Heart right ventricle (tissue), 16 donors: Measurements from ENCODE around the gene PPIC. TPM values are rescaled to one million over a fixed set of nuclear protein-coding genes. Genes with fewer than 3 reads are reported as not detected.

Experiments used
- ATAC-seq, 8 donors: fragments of 200-7000 bp; cut with Tn5 transposase; one replicate each; pipeline ENCODE4 v1.9.1; 2020; ENCODE audit warnings: mild to moderate bottlenecking in 8 of 8, moderate library complexity in 8 of 8, moderate number of reproducible peaks in 1 of 8
- DNase-seq, 2 donors: peaks; one replicate each; pipeline ENCODE4 v3.0.0-alpha.2; 2020
- H3K27ac ChIP-seq, 10 donors: fragments of 200-600 bp; sonication (generic) in 2 of 10; one replicate each; pipeline versions ENCODE4 v1.5.0 to v1.8.0; 2020 to 2022; ENCODE audit warnings: mild to moderate bottlenecking in 3 of 10
- H3K27me3 ChIP-seq, 7 donors: fragments of 200-600 bp; one replicate each; pipeline ENCODE4 v1.8.0; 2021 to 2022; ENCODE audit warnings: mild to moderate bottlenecking in 2 of 7
- H3K36me3 ChIP-seq, 9 donors: fragments of 200-600 bp; sonication (generic) in 1 of 9; one replicate each; pipeline versions ENCODE4 v1.5.0 to v1.8.0; 2020 to 2022; ENCODE audit warnings: mild to moderate bottlenecking in 2 of 9
- H3K4me1 ChIP-seq, 9 donors: fragments of 200-600 bp; sonication (generic) in 1 of 9; one replicate each; pipeline versions ENCODE4 v1.5.0 to v1.8.0; 2020 to 2022; ENCODE audit warnings: mild to moderate bottlenecking in 4 of 9
- H3K4me3 ChIP-seq, 10 donors: fragments of 200-600 bp; sonication (generic) in 2 of 10; one replicate each; pipeline versions ENCODE4 v1.5.0 to v1.8.0; 2020 to 2022; ENCODE audit warnings: mild to moderate bottlenecking in 7 of 10, moderate library complexity in 2 of 10
- H3K9me3 ChIP-seq, 11 donors: fragments of 200-600 bp in 10 of 11; sonication (generic) in 2 of 11; one replicate each; pipeline versions ENCODE4 v1.5.0 to v1.8.0; 2013 to 2022; ENCODE audit warnings: mild to moderate bottlenecking in 2 of 11, control low read depth in 1 of 11, moderate library complexity in 1 of 11
- WGBS, 2 donors: extraction: QIAGEN DNeasy Blood & Tissue Kit; methylation state at CpG; one replicate each; pipeline ENCODE4 v1.1.7; 2013; ENCODE audit warnings: inconsistent platforms in 1 of 2; 5-methylcytosine and 5-hydroxymethylcytosine counted together
- intact Hi-C, 10 donors: fragments of 100-400 bp; cut with DNase I; formaldehyde crosslinking; loops; one replicate each; pipeline versions ENCODE4 v1.11.1 to v1.14.2; 2022
- long read RNA-seq, 3 donors: library from polyadenylated mRNA; unstranded; transcript quantifications; one replicate each; pipeline ENCODE4 v2.0.0, GENCODE V29; 2020 to 2021
- polyA plus RNA-seq, 2 donors: library from polyadenylated mRNA; stranded (reverse); fragments of 200-250 nt; gene quantifications; one replicate each; pipeline ENCODE4 v1.2.3, GENCODE V29; 2013
- total RNA-seq, 10 donors: library from RNA; stranded (reverse); fragmentation: NEBNext Ultra II Directional in 3 of 10; extraction: Animal tissue kit (Norgen Biotek cat#: 25700) in 3 of 10; gene quantifications; one replicate each; pipeline versions ENCODE4 v1.2.1 to v1.2.4, GENCODE V29; 2021 to 2023
- TF ChIP-seq, protein P1 (sequence below), 9 donors: fragments of 200-600 bp; sonication (generic) in 2 of 9; IDR thresholded peaks; one replicate each; pipeline versions ENCODE4 v1.5.0 to v1.8.0; 2021 to 2022; ENCODE audit warnings: antibody characterized with exemption in 9 of 9, mild to moderate bottlenecking in 5 of 9, moderate library complexity in 1 of 9
- donor health status: Arrhythmogenic right ventricular cardiomyopathy.
- donor health status: ischemic (EF 13 %, LVEDD 7.1; RV severe dilation, severe dysfunction).
- donor health status: healthy with polysubstance abuse.
- donor health status: DM: no; HTN: yes; CAD: no.
- donor health status: DM: no; HTN: no; CAD: no.
- donor health status: ischemic (EF 25% LVEDD 6.9; RV normal size, moderate dysfunction).
- donor health status: ischemic (EF 25% LVEDD 5.7; RV mildly dilated, moderate dysfunction).
- donor health status: healthy.
- donor health status: DM: yes; HTN: yes; CAD: no.
- donor health status: Ischemic cardiomyopathy.
- donor health status: ischemic (EF 35%, LVEDD 5.7; RV mildly dilated, moderate dysfunction).
- donor health status: nonischemic (EF 11% LVEDD 7.7; RV severe dilation, severe dysfunction).
- donor health status: DM: yes; HTN: yes; CAD: no.
- donor health status: PGD.
- donor health status: ischemic (EF 29% LVEDD 5.4; RV normal size, mild dysfunction).
- donor health status: nonischemic (EF 23%, LVEDD 6.1; RV moderate dilation, normal function).

The PPIC gene
- 10 to 100 TPM; 34.2 to 54.3 (median 43.2) TPM for total RNA-seq
- polyA plus RNA-seq: 10 to 100 TPM; 22.5 to 58.9 TPM
- long read RNA-seq, donor 1, transcript PPIC-201 (5 exons, 1,380 nt): major isoform, 46 of 55 reads
- long read RNA-seq, donor 1, partial matches to known transcripts: 1 of 55 reads
- long read RNA-seq, donor 1, other reads (novel, unspliced or antisense): 8 of 55 reads
- long read RNA-seq, donor 2, transcript PPIC-201 (5 exons, 1,380 nt): major isoform, 66 of 77 reads
- long read RNA-seq, donor 2, partial matches to known transcripts: 0 of 77 reads
- long read RNA-seq, donor 2, other reads (novel, unspliced or antisense): 11 of 77 reads
- long read RNA-seq, donor 3, transcript PPIC-201 (5 exons, 1,380 nt): major isoform, 119 of 131 reads
- long read RNA-seq, donor 3, partial matches to known transcripts: 3 of 131 reads
- long read RNA-seq, donor 3, other reads (novel, unspliced or antisense): 9 of 131 reads

DNA sequence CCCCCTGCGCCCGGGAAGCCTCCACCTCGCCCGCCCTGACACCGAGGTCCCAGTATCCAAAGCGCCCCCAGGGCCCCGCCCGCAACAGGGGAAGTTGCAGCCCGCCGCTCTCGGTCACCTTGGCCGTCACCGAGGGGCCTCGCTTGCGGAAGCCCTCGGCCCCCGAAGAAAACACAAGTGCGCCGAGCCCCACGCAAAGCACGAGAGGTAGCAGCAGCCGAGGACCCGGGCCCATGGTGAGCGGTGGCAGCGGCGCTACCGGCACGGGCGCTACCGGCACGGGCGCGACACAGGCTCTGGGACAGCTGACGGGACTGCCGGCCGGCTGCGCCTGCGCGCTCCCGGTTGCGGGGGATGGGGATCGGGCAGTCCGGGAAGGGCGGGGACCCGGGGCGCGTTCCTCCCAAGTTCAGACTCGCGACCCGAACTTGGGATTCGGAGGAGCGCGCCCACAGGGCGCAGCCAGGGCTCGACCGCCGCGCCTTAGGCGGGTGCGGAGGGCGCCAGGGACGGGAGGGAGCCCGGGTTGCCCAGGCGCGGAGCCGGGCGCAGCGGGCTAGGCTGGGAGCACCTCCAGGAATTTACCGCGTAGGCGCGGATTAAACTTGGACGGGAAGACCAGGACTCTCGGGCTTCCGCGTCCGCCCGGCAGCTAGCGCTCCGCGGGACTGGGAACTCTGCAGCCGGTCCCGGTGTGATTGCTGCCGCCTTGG is at the start of gene PPIC:
TSS of gene PPIC (minus strand) at position 335 of the 713 bp plus-strand sequence. CDS start at position 235, 100 bp downstream.
- intact Hi-C loops: loop anchor here in 4 of 10 donors (5.0 to 10.0 kb wide), 4 partner anchors 129 to 262 kb away; partner anchors contain the start of genes SNX24 (in 2 of the 4) and SNX2 (in 1 of the 4)
- TF ChIP-seq, protein P1, sequence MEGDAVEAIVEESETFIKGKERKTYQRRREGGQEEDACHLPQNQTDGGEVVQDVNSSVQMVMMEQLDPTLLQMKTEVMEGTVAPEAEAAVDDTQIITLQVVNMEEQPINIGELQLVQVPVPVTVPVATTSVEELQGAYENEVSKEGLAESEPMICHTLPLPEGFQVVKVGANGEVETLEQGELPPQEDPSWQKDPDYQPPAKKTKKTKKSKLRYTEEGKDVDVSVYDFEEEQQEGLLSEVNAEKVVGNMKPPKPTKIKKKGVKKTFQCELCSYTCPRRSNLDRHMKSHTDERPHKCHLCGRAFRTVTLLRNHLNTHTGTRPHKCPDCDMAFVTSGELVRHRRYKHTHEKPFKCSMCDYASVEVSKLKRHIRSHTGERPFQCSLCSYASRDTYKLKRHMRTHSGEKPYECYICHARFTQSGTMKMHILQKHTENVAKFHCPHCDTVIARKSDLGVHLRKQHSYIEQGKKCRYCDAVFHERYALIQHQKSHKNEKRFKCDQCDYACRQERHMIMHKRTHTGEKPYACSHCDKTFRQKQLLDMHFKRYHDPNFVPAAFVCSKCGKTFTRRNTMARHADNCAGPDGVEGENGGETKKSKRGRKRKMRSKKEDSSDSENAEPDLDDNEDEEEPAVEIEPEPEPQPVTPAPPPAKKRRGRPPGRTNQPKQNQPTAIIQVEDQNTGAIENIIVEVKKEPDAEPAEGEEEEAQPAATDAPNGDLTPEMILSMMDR (IDR thresholded peaks at IDR 0.05): no peak
- DNase-seq (peak; percentile 88 to 90), ATAC-seq (peak; percentile 95 to 99 (median 96))
- Histone ChIP-seq H3K27ac (peak within 1 kb of the TSS; percentile 93 to 98 (median 95)), H3K9me3 (no peaks in the 10 kb centered on the region), H3K27me3 (peaks cover 0 to 61% (median 0%) of the 10 kb centered on the region in 7 donors), H3K4me3 (peak within 1 kb of the TSS; percentile 40 to 89 (median 82)), H3K4me1 (peaks cover 0 to 54% (median 36%) of the 10 kb centered on the region in 9 donors), H3K36me3 (no peaks in the 10 kb centered on the region)
- 1% methylated on average over 82 to 84 of the region's 84 CpGs for WGBS, 2 donors

DNA sequence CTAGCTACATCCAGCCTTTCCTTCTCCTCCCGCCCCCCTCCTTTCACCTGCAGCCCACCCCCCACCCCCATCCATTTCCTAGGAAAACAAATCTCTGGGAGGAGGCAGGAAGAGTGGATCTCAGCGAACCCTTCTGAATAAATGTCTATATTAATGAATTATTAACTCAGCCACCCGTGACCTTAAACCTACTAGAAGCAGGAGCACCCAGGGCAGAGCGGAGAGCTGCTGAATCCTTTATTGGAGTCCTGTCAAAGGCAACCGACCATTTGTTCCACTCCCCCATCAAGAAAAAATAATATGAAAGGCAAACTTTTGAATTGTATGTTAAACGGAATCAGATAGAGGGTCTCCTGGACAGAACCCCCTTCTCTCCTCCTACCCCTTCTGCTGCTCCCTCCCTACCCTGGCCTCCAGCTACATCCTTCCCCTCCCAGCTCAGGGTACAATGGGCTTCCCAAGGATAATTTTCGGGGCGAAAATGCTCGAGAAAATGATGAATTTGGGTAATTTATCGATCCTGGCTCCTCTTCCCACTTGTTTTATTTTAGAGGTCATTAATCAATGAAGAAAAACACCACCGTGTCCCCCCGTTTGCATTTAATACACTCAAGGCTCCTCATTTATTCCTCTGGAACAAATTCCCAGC is 49.2 kb upstream of the PPIC start:
- TF ChIP-seq, protein P1 (IDR thresholded peaks at IDR 0.05): no peak
- intact Hi-C loops: no loop called here

DNA sequence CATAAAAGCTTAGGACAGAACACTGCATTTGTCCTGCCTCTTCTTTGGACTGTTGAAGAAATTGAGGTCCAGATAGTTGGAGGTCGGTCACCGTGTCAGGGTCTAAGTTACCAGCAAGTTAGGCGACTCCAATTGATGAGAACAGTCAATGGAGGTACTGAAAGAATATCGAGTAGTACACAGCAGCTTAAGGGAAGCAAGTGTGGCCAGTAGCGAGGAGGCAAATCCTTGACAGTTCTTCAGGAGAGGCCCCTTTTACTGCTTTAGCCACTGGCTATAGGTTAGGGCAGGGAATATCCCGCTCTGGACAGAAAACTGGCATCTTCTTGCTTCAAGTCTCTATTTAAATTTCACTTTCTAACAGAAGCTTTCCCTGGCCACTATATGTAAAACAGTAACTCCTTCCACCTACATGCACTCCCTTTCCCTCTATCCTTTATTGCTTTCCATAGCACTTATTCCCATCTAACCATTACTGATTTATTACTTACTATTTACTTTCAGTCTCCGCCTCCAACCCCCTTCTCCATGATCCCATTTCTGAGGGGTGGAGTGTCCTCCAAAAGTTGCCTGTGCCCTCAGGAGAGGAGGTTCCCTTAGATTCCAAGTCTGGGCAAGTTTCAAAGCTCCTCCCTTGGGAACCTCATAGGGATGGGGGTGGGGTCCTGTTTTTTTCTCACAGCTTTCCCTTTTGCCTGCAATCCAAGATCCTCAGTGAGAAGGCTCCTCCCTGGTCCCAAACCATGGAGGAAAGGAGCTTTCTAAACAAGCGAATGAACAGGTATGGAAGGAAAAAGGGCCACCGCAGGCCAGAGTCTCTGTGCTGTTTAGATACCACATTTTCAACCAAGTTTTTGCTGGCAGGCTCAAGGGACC is 48.4 kb upstream of the PPIC start:
- WGBS, 2 donors: 87 to 88% methylated on average over 9 of the region's 9 CpGs
- peaks cover 0 to 28% (median 24%) of the 10 kb centered on the region in 9 donors for H3K4me1 ChIP-seq
- ATAC-seq: no peak

More for the DNA sequence above, 49.2 kb upstream of the PPIC start:
- Histone ChIP-seq H3K9me3 (no peaks in the 10 kb centered on the region), H3K4me1 (peaks cover 0 to 33% (median 27%) of the 10 kb centered on the region in 9 donors), H3K27me3 (peaks cover 11 to 72% (median 49%) of the 10 kb centered on the region in 7 donors), H3K4me3 (no peak overlapping the region), H3K27ac (no peak overlapping the region), H3K36me3 (no peaks in the 10 kb centered on the region)
- 64 to 66% methylated on average over 12 of the region's 12 CpGs for WGBS, 2 donors
- no peak for DNase-seq
- no peak for ATAC-seq

More for the DNA sequence above, 48.4 kb upstream of the PPIC start:
- Histone ChIP-seq H3K4me3 (no peak overlapping the region), H3K9me3 (no peaks in the 10 kb centered on the region), H3K27me3 (peaks cover 3 to 67% (median 41%) of the 10 kb centered on the region in 7 donors), H3K36me3 (no peaks in the 10 kb centered on the region), H3K27ac (no peak overlapping the region)
- intact Hi-C loops: no loop called here
- DNase-seq: no peak
- TF ChIP-seq, protein P1 (IDR thresholded peaks at IDR 0.05): no peak
